T-cell (primary cell): ENCODE measurements around the gene FHL1. TPM values are rescaled to one million over a fixed set of nuclear protein-coding genes. Genes with fewer than 3 reads are reported as not detected.
"Not testable (repeated sequence)": the region's sequence is repeated elsewhere in the genome, so short reads cannot be mapped to it uniquely, and the experiment has no call there.

Source experiments
- ATAC-seq, 4 experiments: fragments of 200-7000 bp in 3 of 4; fragments of 150-1000 bp in 1 of 4; cut with Tn5 transposase; replicated peaks in 1 of 4; 1 replicate in 3 of 4; 2 replicates in 1 of 4; pipeline ENCODE4 v1.10.0; 2021; ENCODE audit warnings: moderate library complexity in 3 of 4, mild to moderate bottlenecking in 2 of 4, moderate number of reproducible peaks in 1 of 4
- CTCF ChIA-PET, 2 donors: fragments of 300-600 bp; sonication (Branson Sonifier 250); formaldehyde crosslinking; loops; one replicate each; lab custom pipeline; 2022; ENCODE audit warnings: antibody characterized with exemption in 2 of 2; lab: Charles Lee
- POLR2A ChIA-PET, 2 donors: fragments of 300-600 bp; sonication (Branson Sonifier 250); formaldehyde crosslinking; loops; one replicate each; lab custom pipeline; 2022; ENCODE audit warnings: antibody characterized with exemption in 2 of 2; lab: Charles Lee
- DNase-seq, 35 experiments: peaks; one replicate each; pipeline versions ENCODE4 v3.0.0 to v3.0.0-alpha.2; 2013 to 2023
- H3K27ac ChIP-seq: one replicate; pipeline ENCODE4 v1.5.1; 2013; ENCODE audit warnings: low read length
- H3K27me3 ChIP-seq, 2 experiments: replicated peaks in 1 of 2; 1 replicate in 1 of 2; 2 replicates in 1 of 2; pipeline versions ENCODE4 v1.6.1 to v1.7.0; 2013; ENCODE audit warnings: low read length in 1 of 2, mixed read lengths in 1 of 2; ENCODE audit not compliant: control insufficient read depth in 2 of 2, insufficient read depth in 2 of 2; ENCODE audit errors: extremely low read depth in 1 of 2
- H3K36me3 ChIP-seq, 2 donors: 1 replicate in 1 of 2; 2 replicates in 1 of 2; pipeline versions ENCODE4 v1.6.1 to v1.7.0; 2013; ENCODE audit warnings: low read length in 1 of 2; ENCODE audit not compliant: control insufficient read depth in 2 of 2, insufficient read depth in 1 of 2; ENCODE audit errors: extremely low read depth in 1 of 2
- H3K4me1 ChIP-seq, 2 experiments: 1 replicate in 1 of 2; 2 replicates in 1 of 2; pipeline versions ENCODE4 v1.6.1 to v1.7.0; 2013; ENCODE audit warnings: low read length in 2 of 2, mixed read lengths in 1 of 2; ENCODE audit not compliant: insufficient read depth in 2 of 2, control insufficient read depth in 1 of 2; ENCODE audit errors: extremely low read depth in 1 of 2
- H3K4me3 ChIP-seq, 2 donors: 1 replicate in 1 of 2; 2 replicates in 1 of 2; pipeline versions ENCODE4 v1.5.1 to v1.7.0; 2013; ENCODE audit warnings: mild to moderate bottlenecking in 2 of 2, low read length in 1 of 2, moderate library complexity in 1 of 2; ENCODE audit not compliant: control insufficient read depth in 1 of 2; ENCODE audit errors: extremely low read depth in 1 of 2
- H3K9me3 ChIP-seq: 2 replicates; pipeline ENCODE4 v1.7.0; 2013
- H3K27ac Mint-ChIP-seq, 2 donors: one replicate each; pipeline ENCODE4 v1.8.0; 2020 to 2021; ENCODE audit warnings: mild to moderate bottlenecking in 2 of 2, mixed read lengths in 2 of 2
- H3K27me3 Mint-ChIP-seq, 2 donors: one replicate each; pipeline ENCODE4 v1.8.0; 2021 to 2022; ENCODE audit warnings: mixed read lengths in 2 of 2
- H3K36me3 Mint-ChIP-seq: one replicate; pipeline ENCODE4 v1.8.0; 2021; ENCODE audit warnings: mixed read lengths
- H3K4me1 Mint-ChIP-seq, 3 donors: one replicate each; pipeline ENCODE4 v1.8.0; 2020 to 2022; ENCODE audit warnings: mixed read lengths in 3 of 3, mild to moderate bottlenecking in 1 of 3
- H3K4me3 Mint-ChIP-seq, 3 donors: one replicate each; pipeline ENCODE4 v1.8.0; 2020 to 2022; ENCODE audit warnings: mild to moderate bottlenecking in 3 of 3, mixed read lengths in 3 of 3, moderate library complexity in 3 of 3
- H3K9me3 Mint-ChIP-seq, 3 donors: one replicate each; pipeline ENCODE4 v1.8.0; 2020 to 2022; ENCODE audit warnings: mixed read lengths in 3 of 3
- WGBS: methylation state at CpG from one replicate; pipeline ENCODE4 v1.1.5; 2013; ENCODE audit warnings: missing lambda C conversion rate; ENCODE audit not compliant: insufficient coverage; 5-methylcytosine and 5-hydroxymethylcytosine counted together
- total RNA-seq, 35 experiments: library from RNA in 6 of 35; stranded (reverse) in 6 of 35; fragments of 120-200 nt in 1 of 35; gene quantifications; one replicate each; pipeline versions ENCODE4 v1.2.1 to v1.2.4 and lab custom pipeline; 2013 to 2026

FHL1 gene
- total RNA-seq, 5 donors from 2014 or later (not counting 1 experiment from before 2014, with no cell fraction given): 14.1 to 32.8 (median 26.0) TPM

DNA sequence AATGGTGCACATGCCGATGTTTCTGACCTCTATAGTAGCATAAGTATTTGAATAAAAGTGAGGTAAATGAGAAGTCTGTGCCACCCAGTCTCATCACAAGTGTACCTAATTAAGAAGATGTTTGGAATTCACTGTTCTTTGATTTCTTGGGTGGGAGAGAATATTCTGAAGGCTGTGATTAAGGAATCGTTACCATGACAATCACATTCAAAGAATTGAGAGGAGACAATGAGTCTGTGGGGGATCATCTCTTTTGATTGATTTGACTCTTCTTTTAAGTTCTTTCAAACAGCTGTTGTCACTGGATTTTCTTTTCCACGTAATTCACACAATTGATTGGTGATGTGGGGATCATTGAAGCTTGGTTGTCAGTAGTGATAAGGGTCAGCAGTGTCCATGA, 18.1 kb downstream of the FHL1 start:
- POLR2A ChIA-PET: no interaction called here
- H3K4me3 Mint-ChIP-seq: no peak overlapping the region
- peaks cover 0 to 20% of the 10 kb centered on the region in 2 donors for H3K27me3 Mint-ChIP-seq
- H3K4me3 ChIP-seq: no peak overlapping the region
- DNase-seq: no peak
- H3K27ac ChIP-seq: no peak overlapping the region
- H3K27ac Mint-ChIP-seq: no peak overlapping the region
- H3K9me3 Mint-ChIP-seq: no peaks in the 10 kb centered on the region
- peaks cover 4% of the 10 kb centered on the region for H3K36me3 Mint-ChIP-seq
- no peaks in the 10 kb centered on the region for H3K36me3 ChIP-seq
- WGBS: no CpG with 5 or more reads among the region's 3 CpGs
- no peak for ATAC-seq
- no peaks in the 10 kb centered on the region for H3K9me3 ChIP-seq
- H3K4me1 Mint-ChIP-seq: peaks cover 5 to 12% (median 11%) of the 10 kb centered on the region in 3 donors
- H3K27me3 ChIP-seq: no peaks in the 10 kb centered on the region
- no peaks in the 10 kb centered on the region for H3K4me1 ChIP-seq
- CTCF ChIA-PET: no interaction called here

DNA sequence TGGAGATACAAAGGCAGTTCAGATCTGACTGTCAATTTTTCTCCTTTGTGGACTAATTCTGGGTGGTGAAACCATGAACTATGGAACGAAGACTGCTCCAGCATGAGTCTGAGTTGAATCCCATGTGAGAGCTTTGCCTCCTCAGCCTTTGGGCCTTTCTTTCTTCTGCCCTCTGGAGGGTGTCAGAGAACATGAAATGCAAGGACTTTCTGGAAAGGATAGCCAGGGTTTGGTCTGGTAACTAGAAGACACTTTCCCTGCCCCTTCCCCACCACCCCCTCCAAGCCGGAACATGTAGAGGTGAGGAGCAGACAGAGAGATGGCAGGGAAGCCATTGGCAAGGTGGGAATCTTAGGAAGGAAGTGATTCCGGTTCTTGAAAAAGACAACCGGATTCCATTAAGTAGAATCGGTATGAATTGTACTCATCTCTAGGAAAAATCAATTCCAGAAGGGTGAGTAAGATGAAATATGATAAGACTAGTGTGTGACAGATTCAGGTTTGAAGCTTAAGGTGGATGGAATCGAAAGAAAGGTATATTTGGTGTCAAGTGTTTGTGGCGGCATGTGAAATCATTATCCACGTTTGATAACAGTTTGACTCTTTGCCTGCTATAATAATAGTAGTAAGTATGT, 19.0 kb downstream of the FHL1 start:
- Mint-ChIP-seq H3K4me3 (no peak overlapping the region), H3K27me3 (peaks cover 0 to 20% of the 10 kb centered on the region in 2 donors), H3K36me3 (peaks cover 4% of the 10 kb centered on the region), H3K9me3 (no peaks in the 10 kb centered on the region), H3K27ac (no peak overlapping the region), H3K4me1 (peaks cover 5 to 12% (median 11%) of the 10 kb centered on the region in 3 donors)
- no peak overlapping the region for H3K4me3 ChIP-seq
- ATAC-seq (no peak), DNase-seq (peak in 1 of 35 experiments; percentile 4)
- 93% methylated on average over 3 of the region's 8 CpGs for whole genome bisulfite sequencing
- CTCF ChIA-PET: no interaction called here
- H3K27me3 ChIP-seq: no peaks in the 10 kb centered on the region
- no peaks in the 10 kb centered on the region for H3K9me3 ChIP-seq
- no peak overlapping the region for H3K27ac ChIP-seq
- POLR2A ChIA-PET: no interaction called here
- no peaks in the 10 kb centered on the region for H3K36me3 ChIP-seq
- no peaks in the 10 kb centered on the region for H3K4me1 ChIP-seq

DNA sequence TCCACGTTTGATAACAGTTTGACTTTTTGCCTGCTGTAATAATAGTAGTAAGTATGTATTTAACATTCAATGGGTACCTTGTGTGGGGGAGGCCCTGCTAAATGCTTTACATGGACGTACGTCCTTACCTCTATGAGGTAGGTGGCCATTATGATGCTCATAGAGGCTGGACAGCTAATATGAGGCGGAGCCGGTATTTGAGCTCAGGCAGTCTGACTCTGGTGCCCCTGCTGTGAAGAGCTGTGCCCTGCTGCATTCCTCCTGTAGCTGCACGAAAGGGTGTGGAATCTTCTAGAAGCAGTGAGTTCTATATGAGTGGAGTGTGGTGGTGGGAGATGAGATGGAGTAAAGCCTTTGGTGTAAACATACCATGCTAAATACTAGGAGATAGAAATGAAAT, 20.7 kb downstream of the FHL1 start:
- H3K27ac ChIP-seq, H3K36me3 Mint-ChIP-seq, ATAC-seq, H3K36me3 ChIP-seq, POLR2A ChIA-PET, H3K27ac Mint-ChIP-seq, H3K4me3 ChIP-seq, H3K27me3 ChIP-seq, H3K4me1 ChIP-seq, DNase-seq, H3K9me3 ChIP-seq, H3K9me3 Mint-ChIP-seq, H3K4me3 Mint-ChIP-seq: not testable (repeated sequence)
- 89% methylated on average over 4 of the region's 6 CpGs for WGBS
- H3K4me1 Mint-ChIP-seq: peaks cover 0 to 12% (median 5%) of the 10 kb centered on the region in 3 donors
- peaks cover 0 to 20% of the 10 kb centered on the region in 2 donors for H3K27me3 Mint-ChIP-seq
- CTCF ChIA-PET: interaction anchor here in 1 of 2 donors (0.5 kb wide), 1 partner anchor 41 kb away, joined by 3 read pairs; no protein-coding TSS in a partner anchor

DNA sequence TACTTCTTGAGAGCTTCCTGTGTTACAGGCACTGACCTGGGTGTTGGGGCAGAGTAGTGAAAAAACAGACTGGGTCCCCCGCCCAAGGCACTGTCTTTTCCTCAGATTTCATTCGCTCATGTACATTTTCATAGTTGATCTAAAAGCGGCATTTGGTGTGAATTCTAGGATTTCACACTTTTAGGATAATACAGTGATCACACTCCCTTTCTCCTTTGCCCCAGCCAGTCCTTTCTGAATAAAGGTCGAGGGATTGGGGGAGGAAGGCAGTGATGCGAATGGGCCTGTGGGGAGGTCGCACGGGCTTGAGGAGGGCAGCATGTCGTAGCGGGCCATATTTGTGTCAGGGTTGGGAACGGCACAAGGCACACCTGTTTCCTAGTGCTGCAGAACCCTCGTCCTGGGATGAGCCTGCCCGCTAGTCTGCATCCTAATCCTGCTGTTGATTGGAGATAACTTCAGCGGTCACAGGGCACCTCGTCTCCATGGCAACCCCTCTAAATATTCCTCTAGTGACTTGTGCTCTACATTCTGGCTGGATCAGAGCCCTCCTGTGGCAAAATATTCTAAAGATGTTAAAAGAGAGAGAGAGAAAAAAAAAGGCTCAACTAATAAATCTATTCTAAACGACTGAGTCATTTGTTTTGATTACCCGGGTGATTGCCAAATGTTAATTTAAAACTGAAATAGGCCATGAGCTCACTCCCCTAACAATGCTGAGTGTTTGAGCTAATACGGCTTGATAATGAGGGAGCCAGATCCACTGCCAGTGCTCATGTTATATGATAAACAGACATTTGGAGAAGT, 21.8 kb downstream of the FHL1 start:
- no peaks in the 10 kb centered on the region for H3K9me3 ChIP-seq
- peaks cover 0 to 5% (median 4%) of the 10 kb centered on the region in 3 donors for H3K4me1 Mint-ChIP-seq
- H3K4me1 ChIP-seq: no peaks in the 10 kb centered on the region
- 73% methylated on average over 8 of the region's 17 CpGs for WGBS
- H3K4me3 Mint-ChIP-seq: no peak overlapping the region
- no peaks in the 10 kb centered on the region for H3K27me3 ChIP-seq
- H3K36me3 ChIP-seq: no peaks in the 10 kb centered on the region
- no peaks in the 10 kb centered on the region for H3K9me3 Mint-ChIP-seq
- DNase-seq (no peak), ATAC-seq (no peak)
- ChIA-PET POLR2A (no interaction called here), CTCF (interaction anchor here in 1 of 2 donors (0.7 kb wide), 1 partner anchor 141 kb away, joined by 3 read pairs; no protein-coding TSS in a partner anchor)
- H3K27me3 Mint-ChIP-seq: peaks cover 0 to 13% of the 10 kb centered on the region in 2 donors
- H3K4me3 ChIP-seq: no peak overlapping the region
- no peak overlapping the region for H3K27ac Mint-ChIP-seq
- H3K36me3 Mint-ChIP-seq: peaks cover 4% of the 10 kb centered on the region
- H3K27ac ChIP-seq: no peak overlapping the region

DNA sequence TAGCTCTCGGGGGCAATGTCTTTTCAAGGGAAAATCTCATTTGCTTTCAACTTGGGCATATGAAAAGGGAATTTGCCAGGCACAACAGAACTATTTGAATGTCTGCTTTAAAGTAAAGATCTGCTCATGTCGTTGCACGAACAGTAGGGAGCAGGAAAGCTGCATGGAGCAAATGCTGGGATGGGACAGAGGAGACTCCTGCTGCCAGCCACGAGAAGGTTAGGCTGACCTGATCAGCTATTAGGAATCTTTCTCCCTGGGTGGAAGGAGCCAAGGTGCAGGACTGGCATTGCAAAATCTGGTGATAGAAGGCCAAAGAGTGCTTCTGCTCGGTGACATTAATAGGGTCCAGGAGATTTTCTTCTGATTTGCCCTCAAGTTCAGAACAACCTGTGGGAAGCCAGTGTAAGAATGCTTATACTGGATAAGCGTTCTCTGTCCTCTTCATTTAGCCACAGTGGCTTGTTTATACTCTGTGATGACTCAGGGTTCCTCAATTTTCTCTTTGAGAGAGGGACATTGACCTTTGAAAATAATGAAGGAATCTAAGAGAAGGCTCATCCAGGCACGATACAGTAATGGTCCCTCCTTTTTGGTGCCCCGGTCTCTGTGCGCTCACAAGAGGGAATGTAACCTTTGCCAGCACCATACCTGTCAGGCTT, 22.9 kb downstream of the FHL1 start:
- peaks cover 4% of the 10 kb centered on the region for H3K36me3 Mint-ChIP-seq
- H3K4me3 ChIP-seq: no peak overlapping the region
- peaks cover 0 to 5% (median 4%) of the 10 kb centered on the region in 3 donors for H3K4me1 Mint-ChIP-seq
- no peaks in the 10 kb centered on the region for H3K36me3 ChIP-seq
- no peaks in the 10 kb centered on the region for H3K9me3 Mint-ChIP-seq
- no peak overlapping the region for H3K4me3 Mint-ChIP-seq
- no peaks in the 10 kb centered on the region for H3K9me3 ChIP-seq
- H3K4me1 ChIP-seq: no peaks in the 10 kb centered on the region
- WGBS: 87% methylated on average over 3 of the region's 9 CpGs
- no peaks in the 10 kb centered on the region for H3K27me3 ChIP-seq
- DNase-seq (no peak), ATAC-seq (no peak)
- ChIA-PET POLR2A (no interaction called here), CTCF (interaction anchor here in 1 of 2 donors (0.7 kb wide), 1 partner anchor 142 kb away, joined by 3 read pairs; no protein-coding TSS in a partner anchor)
- peaks cover 0 to 13% of the 10 kb centered on the region in 2 donors for H3K27me3 Mint-ChIP-seq
- no peak overlapping the region for H3K27ac ChIP-seq
- no peak overlapping the region for H3K27ac Mint-ChIP-seq

DNA sequence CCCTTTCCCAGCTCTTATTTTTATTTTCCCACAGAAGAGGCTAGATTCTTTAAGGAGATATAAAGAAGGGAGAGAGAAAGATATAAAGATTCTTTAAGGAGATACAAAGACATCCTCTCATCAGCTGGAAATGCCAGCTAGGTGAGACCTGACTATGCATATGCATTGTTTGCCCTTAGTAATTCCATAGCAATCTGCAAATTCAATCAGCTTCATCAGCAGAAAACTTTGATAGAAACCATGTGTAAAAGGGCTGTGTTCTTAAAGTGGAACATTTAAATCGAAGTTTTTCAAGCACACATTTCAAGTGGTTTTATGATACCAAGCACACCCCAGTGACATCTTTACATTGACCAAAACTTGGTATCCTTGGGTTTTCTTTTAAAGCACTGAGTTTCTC, 24.1 kb downstream of the FHL1 start:
- Histone ChIP-seq H3K9me3 (no peaks in the 10 kb centered on the region), H3K27me3 (no peaks in the 10 kb centered on the region), H3K4me1 (no peaks in the 10 kb centered on the region), H3K27ac (no peak overlapping the region), H3K4me3 (no peak overlapping the region), H3K36me3 (no peaks in the 10 kb centered on the region)
- no peak overlapping the region for H3K4me3 Mint-ChIP-seq
- H3K36me3 Mint-ChIP-seq: peaks cover 7% of the 10 kb centered on the region
- peaks cover 0 to 5% (median 4%) of the 10 kb centered on the region in 3 donors for H3K4me1 Mint-ChIP-seq
- no peak overlapping the region for H3K27ac Mint-ChIP-seq
- no peaks in the 10 kb centered on the region for H3K9me3 Mint-ChIP-seq
- ChIA-PET CTCF (no interaction called here), POLR2A (interaction anchor here in 1 of 2 donors (0.5 kb wide), 1 partner anchor 898 kb away, joined by 3 read pairs; no protein-coding TSS in a partner anchor)
- DNase-seq (no peak), ATAC-seq (no peak)
- no CpG with 5 or more reads among the region's 1 CpG for WGBS
- H3K27me3 Mint-ChIP-seq: peaks cover 0 to 14% of the 10 kb centered on the region in 2 donors
